Upper lobe of left lung (tissue), 4 donors: ENCODE data around the gene SPRED1.

Experiments used
- POLR2AphosphoS5 ChIP-seq, 2 donors: sonication (generic); formaldehyde crosslinking; IDR thresholded peaks; one replicate each; pipeline ENCODE4 v1.5.1; 2017; ENCODE audit warnings: antibody characterized with exemption in 2 of 2
- TF ChIP-seq, protein P1 (sequence below), 6 experiments: fragments of 450-650 bp in 4 of 6; fragments of 200-600 bp in 2 of 6; sonication (generic) in 2 of 6; IDR thresholded peaks; one replicate each; pipeline ENCODE4 v1.5.1; 2016 to 2019; ENCODE audit warnings: antibody characterized with exemption in 6 of 6

DNA sequence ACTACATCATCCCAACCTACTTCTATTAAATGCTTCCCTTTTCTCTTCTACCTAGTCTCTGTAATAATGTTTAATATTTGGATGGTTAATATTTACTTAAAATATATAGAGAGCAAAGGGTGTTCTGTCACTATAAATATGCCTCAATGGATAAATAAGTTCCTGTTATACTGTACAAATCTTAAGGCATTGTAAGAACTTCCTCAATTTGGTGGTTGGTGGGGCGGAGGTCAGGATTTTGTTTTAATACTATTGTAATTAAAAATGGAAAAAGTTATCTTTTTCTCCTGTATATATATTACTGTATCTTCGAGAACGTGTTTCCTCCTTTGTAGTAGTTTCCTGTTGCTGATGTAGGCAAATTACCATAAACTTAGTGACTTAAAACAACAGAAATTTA, 41.5 kb downstream of the SPRED1 start:
- TF ChIP-seq POLR2AphosphoS5 (IDR thresholded peaks at IDR 0.05): no peak
- TF ChIP-seq, protein P1, sequence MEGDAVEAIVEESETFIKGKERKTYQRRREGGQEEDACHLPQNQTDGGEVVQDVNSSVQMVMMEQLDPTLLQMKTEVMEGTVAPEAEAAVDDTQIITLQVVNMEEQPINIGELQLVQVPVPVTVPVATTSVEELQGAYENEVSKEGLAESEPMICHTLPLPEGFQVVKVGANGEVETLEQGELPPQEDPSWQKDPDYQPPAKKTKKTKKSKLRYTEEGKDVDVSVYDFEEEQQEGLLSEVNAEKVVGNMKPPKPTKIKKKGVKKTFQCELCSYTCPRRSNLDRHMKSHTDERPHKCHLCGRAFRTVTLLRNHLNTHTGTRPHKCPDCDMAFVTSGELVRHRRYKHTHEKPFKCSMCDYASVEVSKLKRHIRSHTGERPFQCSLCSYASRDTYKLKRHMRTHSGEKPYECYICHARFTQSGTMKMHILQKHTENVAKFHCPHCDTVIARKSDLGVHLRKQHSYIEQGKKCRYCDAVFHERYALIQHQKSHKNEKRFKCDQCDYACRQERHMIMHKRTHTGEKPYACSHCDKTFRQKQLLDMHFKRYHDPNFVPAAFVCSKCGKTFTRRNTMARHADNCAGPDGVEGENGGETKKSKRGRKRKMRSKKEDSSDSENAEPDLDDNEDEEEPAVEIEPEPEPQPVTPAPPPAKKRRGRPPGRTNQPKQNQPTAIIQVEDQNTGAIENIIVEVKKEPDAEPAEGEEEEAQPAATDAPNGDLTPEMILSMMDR (IDR thresholded peaks at IDR 0.05): no peak
